ENCODE results near the gene CATSPER3.

The CATSPER3 gene

DNA sequence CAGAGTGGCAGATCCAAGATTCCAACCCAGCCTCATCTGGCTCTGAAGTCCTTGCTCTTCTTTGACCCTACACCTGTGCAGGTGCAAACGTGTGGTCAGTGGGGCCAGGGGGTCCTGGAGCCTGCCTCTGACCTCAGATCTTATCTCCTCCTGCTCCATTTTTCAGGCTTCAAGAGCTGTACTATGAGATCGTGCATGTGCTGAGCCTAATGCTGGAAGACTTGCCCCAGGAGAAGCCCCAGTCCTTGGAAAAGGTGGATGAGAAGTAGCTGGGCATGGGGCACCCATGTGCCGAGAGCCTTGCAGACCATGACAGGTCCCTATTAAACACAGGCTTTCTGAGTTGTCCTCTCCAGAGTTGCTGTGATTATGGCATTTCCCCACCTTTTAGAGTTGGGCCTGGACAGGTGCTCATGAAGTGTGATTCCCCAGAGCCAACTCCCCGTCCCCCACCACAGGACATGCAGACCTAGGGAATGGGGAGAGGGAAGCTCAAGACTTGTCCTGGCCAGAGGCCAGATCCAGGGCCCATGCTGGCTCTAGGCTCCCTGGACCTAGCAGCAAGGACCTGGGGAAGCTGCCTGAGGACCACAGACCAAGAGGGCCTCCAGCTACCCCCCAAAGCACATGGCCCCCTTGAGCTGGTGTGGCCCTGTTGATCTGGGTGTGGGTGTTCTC is 43.8 kb downstream of the CATSPER3 start:
- no peak for DNase-seq (ENCODE audit: low spot score)

- DNase-seq (ENCODE audit: low spot score): no peak
Measured at GRCh38 chr5:135012033-135012588, 44.4 kb downstream of the CATSPER3 start.

DNA sequence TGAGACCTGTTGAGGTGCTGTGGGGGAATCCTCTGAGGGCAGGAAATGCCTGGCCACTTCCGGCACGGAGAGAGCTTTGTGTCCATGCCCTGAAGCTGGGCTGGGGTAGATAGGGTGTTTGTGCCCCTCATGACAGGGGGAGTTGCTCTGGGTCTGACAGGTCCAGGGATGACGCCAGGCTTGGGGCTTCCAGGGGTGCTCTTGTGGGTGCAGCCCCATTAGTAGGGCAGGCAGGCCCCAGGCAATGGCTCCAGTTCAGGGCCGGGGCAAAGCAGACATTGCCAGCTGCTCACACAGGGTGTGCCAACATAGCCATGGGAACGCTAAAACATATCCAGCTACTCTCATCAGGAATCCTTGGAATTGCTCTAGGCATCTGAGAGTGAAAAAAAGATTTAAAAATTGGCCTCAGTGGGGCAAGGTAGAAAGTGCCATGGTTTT is 45.3 kb downstream of the CATSPER3 start:
- no peak for DNase-seq (ENCODE audit: low spot score)

DNA sequence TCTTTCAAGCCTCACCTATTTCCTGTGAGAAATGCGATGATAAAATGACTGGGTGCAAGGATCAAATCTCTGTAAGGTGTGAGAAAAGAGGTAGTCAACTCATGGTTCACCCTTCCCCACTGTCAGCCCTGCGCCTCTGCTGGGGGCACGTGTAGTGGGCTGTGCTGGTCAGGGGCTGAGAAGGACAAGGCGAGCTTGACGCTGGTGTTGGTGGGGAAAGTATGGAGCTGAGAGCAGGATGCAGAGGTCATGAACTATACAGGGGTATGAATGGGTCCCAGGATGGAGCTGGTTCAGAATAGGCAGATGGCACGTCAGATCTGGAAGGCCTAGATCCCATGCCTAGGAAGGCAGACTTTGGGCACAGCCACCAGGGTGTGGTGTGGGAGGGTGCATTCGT is 45.7 kb downstream of the CATSPER3 start:
- DNase-seq (ENCODE audit: low spot score): no peak

DNA sequence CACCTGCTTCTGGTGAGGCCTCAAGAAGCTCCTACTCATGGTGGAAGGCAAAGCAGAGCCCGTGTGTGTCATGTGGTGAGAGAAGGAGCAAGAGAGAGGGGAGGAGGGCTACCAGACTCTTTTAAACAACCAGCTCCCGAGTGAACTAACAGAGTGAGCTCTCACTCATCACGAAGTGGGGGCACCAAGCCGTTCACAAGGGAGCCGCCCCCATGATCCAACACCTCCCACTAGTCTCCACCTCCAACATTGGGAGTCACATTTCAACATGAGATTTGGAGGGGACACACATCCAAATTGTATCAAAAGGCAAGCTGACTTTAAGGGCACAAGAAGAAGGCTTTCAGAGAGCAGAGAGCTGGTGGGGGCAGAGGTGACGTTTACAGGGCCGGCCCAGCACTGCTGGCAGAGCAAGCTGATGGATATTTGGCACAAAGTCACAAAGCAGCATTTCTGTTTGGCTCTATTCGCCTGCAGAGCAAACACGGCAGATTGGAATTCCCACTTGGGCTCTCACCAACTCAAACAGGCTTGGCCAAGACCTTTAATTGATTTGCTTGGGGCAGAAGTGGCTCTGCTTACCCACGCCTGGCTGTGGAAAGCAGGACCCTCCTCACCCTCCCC is 46.4 kb downstream of the CATSPER3 start:
- no peak for DNase-seq (ENCODE audit: low spot score)

- no peak for DNase-seq (ENCODE audit: low spot score)
Measured at GRCh38 chr5:135015942-135016341, 48.2 kb downstream of the CATSPER3 start.

- no peak for DNase-seq (ENCODE audit: low spot score)
Measured at GRCh38 chr5:135016861-135017290, 49.2 kb downstream of the CATSPER3 start.

DNA sequence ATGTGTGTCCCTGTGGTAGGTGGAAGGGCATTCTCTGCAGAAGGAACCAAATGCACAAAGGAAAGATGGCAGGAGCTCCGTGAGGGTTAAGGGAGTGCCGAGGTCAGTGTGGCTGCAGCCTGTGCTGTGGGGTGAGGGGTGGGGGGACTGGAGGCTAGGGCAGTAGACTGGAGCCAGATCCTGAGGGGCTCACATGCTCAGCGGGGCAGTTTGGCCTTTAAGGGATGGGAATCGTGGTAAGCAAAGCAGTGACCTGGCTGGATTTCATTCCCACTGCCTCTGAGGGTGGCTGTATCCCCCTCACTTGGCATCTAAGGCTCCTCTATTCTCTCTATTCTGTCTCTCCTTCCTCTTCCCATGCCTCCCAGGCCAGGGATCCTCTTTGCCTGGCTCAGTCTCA is 50.8 kb downstream of the CATSPER3 start:
- DNase-seq (ENCODE audit: low spot score): no peak

GRCh38 chr5:135019314-135019713 is 51.6 kb downstream of the CATSPER3 start:
- DNase-seq (ENCODE audit: low spot score): no peak

- DNase-seq (ENCODE audit: low spot score): no peak
Measured at GRCh38 chr5:135020111-135020895, 52.6 kb downstream of the CATSPER3 start.

- DNase-seq (ENCODE audit: low spot score): no peak
Measured at GRCh38 chr5:135024956-135025729, 57.4 kb downstream of the CATSPER3 start.

DNA sequence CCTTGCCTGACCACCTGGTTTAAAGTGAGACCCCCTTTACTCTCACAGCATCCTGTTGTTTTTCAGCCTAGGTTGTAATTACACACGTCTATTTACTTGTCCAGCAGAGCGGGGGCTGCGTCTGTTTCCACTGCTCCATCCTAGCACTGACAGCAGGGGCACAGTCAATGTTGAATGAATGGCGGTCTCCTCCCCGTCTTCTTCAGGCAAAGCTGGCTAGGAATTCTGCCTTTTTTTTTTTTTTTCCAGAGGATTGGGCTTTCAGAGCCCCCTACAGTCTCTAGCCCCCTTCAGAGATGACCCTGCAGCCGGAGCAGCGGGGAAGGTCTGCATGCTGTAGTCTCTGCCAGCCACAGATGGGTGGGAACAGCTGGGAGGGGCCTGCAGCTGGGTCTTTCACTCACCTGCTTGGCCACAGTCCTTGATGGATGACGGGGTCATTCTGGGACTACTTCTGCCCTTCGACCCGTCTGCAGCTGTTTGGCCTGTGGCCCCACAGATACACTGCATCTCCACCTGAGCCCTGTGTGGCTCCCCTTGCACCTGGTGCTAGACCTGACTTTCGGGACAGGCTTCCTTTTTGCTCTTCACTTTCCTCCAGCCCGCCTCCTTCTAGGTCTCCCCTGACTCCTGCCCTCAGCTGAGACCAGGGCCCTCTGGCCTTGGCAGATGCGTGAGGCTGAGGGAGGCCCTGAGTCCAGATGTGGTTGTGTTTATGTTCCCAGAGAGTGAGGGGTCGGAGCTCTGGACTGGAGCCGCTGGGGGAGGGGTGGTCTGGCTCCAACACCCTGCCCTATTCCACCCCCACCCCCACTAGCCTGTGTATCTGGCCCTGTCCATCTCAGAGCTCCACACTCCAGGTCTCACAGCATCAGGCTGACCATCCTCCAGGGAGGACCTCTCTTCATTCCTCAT is 58.3 kb downstream of the CATSPER3 start:
- DNase-seq (ENCODE audit: low spot score): no peak

DNA sequence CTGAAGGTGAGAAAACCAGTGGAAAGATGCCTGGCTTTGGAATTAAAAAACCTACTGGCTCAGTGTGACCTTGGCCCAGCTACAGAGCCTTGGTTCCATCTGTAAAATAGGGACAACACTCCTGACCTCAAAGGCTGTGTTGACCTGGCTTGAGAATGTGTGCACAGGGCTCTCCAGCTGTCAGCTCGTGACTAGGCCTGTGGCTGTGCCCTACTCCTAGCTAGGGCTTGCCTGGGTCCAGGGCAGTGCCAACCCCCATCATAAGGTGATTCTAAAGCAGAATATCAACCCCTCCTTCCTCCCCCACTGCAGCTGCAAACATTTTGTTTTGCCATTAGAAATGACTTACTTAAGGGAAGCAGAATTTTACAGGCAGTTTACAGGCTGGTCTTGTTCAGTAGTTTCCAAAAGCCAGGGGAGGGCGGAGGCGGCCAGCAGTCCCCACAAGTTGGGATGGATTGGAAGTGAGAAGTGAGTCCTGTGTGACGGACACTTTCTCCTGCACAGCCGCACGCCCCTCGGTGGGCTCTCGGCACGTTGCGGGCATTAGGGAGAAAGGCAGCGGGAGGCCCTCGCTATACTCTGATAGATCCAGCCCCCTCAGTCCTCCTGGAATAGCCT is 59.0 kb downstream of the CATSPER3 start:
- no peak for DNase-seq (ENCODE audit: low spot score)

GRCh38 chr5:135027266-135027696 is 59.6 kb downstream of the CATSPER3 start:
- DNase-seq (ENCODE audit: low spot score): no peak

DNA sequence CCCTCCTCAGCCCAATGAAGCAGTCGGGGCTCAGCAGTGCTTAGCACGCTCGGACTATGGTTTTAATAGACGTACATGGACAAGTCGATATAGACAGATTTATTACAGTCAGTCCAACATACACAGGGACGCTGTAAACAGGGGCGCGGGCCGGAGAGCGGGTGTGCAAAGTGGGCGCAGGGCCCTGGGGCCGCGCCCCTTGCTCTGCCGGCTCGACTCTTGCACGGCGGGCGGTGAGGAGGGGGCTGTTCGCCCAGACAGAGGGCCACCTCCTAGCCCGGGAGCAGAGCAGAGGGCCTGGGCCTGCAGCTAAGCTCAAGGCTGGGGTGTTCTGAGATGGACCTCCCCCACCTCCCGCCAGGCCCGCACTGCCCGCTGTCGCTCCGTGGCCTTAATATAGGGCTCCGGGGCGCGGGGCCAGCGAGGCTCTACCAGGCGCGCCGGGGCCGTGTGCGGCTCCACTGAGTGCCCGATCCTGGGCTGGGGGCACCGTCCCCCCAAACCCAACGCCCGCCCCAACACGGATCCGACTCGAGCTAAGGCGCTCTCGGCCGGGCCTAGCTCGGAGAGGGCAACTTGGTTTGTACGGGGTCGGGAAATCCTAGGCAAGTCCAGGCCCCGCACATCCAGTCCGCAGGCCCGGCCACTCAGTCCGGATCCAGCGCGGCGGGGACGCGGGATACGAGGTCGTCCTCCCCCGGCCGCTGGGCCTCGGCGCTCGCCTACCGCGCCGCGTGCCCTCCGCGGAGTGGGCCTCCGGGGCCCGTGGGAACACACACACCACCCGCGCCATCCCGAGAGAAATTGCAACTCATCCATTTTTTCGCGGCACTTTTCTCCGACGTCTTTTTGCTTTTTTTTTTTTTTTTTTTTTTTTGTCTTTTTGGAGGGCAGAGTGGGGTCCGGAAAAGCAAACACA is 60.2 kb downstream of the CATSPER3 start:
- no peak for DNase-seq (ENCODE audit: low spot score)

GRCh38 chr5:135028791-135029476 is 61.2 kb downstream of the CATSPER3 start:
- DNase-seq (ENCODE audit: low spot score): no peak

GRCh38 chr5:135029477-135030122 is 61.9 kb downstream of the CATSPER3 start:
- DNase-seq (ENCODE audit: low spot score): no peak

Measured in NAMALWA (cell line).